Endothelial cell (in vitro differentiated cells): ENCODE measurements around the gene NOVA2. TPM values are rescaled to one million over a fixed set of nuclear protein-coding genes. Genes with fewer than 3 reads are reported as not detected.
A peak's percentile ranks its signal among the peaks of the same experiment; 100 is the strongest.

Source experiments
- DNase-seq: peaks from one replicate; pipeline ENCODE4 v3.0.0; 2021; ENCODE audit warnings: low spot score
- H3K27ac Mint-ChIP-seq: one replicate; pipeline ENCODE4 v1.8.0; 2021; ENCODE audit warnings: mixed read lengths, inconsistent platforms; ENCODE audit not compliant: unreplicated experiment
- H3K27me3 Mint-ChIP-seq: one replicate; pipeline ENCODE4 v1.8.0; 2021; ENCODE audit warnings: mild to moderate bottlenecking, moderate library complexity, mixed read lengths, inconsistent platforms; ENCODE audit not compliant: unreplicated experiment
- H3K36me3 Mint-ChIP-seq: one replicate; pipeline ENCODE4 v1.8.0; 2021; ENCODE audit warnings: mild to moderate bottlenecking, low read depth, mixed read lengths, inconsistent platforms; ENCODE audit not compliant: unreplicated experiment
- H3K4me1 Mint-ChIP-seq: one replicate; pipeline ENCODE4 v1.8.0; 2021; ENCODE audit warnings: mild to moderate bottlenecking, mixed read lengths, inconsistent platforms; ENCODE audit not compliant: unreplicated experiment
- H3K4me3 Mint-ChIP-seq: one replicate; pipeline ENCODE4 v1.8.0; 2021; ENCODE audit warnings: mild to moderate bottlenecking, mixed read lengths, inconsistent platforms; ENCODE audit not compliant: unreplicated experiment
- H3K9me3 Mint-ChIP-seq: one replicate; pipeline ENCODE4 v1.8.0; 2021; ENCODE audit warnings: mixed read lengths, inconsistent platforms; ENCODE audit not compliant: unreplicated experiment
- total RNA-seq: library from RNA; stranded (reverse); fragmentation: NEBNext Ultra II Directional; extraction: Animal tissue kit (Norgen Biotek cat#: 25700); gene quantifications from one replicate; pipeline ENCODE4 v1.2.1, GENCODE V29; 2021; ENCODE audit not compliant: unreplicated experiment
- TF ChIP-seq, protein P1 (sequence below): fragments of 200-600 bp; sonication (generic); IDR thresholded peaks from one replicate; pipeline ENCODE4 v1.5.0; 2021; ENCODE audit warnings: antibody characterized with exemption; ENCODE audit not compliant: unreplicated experiment

NOVA2 gene
- total RNA-seq, 1 donor from 2014 or later = 86.0 TPM

GRCh38 chr19:45901432-45901911 is 72.2 kb downstream of the NOVA2 start:
- Mint-ChIP-seq H3K36me3 (peaks cover 21% of the 10 kb centered on the region), H3K27me3 (peaks cover 10% of the 10 kb centered on the region), H3K4me3 (no peak overlapping the region), H3K4me1 (peaks cover 15% of the 10 kb centered on the region), H3K9me3 (no peaks in the 10 kb centered on the region), H3K27ac (no peak overlapping the region)
- no peak for DNase-seq
- TF ChIP-seq, protein P1, sequence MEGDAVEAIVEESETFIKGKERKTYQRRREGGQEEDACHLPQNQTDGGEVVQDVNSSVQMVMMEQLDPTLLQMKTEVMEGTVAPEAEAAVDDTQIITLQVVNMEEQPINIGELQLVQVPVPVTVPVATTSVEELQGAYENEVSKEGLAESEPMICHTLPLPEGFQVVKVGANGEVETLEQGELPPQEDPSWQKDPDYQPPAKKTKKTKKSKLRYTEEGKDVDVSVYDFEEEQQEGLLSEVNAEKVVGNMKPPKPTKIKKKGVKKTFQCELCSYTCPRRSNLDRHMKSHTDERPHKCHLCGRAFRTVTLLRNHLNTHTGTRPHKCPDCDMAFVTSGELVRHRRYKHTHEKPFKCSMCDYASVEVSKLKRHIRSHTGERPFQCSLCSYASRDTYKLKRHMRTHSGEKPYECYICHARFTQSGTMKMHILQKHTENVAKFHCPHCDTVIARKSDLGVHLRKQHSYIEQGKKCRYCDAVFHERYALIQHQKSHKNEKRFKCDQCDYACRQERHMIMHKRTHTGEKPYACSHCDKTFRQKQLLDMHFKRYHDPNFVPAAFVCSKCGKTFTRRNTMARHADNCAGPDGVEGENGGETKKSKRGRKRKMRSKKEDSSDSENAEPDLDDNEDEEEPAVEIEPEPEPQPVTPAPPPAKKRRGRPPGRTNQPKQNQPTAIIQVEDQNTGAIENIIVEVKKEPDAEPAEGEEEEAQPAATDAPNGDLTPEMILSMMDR = no peak

GRCh38 chr19:45900738-45901431 is 72.8 kb downstream of the NOVA2 start:
- Mint-ChIP-seq H3K4me1 (peaks cover 12% of the 10 kb centered on the region), H3K4me3 (peak overlapping the region; percentile 32), H3K9me3 (no peaks in the 10 kb centered on the region), H3K27me3 (peaks cover 10% of the 10 kb centered on the region), H3K27ac (no peak overlapping the region), H3K36me3 (peaks cover 21% of the 10 kb centered on the region)
- TF ChIP-seq, protein P1 = no peak
- DNase-seq = no peak

- Mint-ChIP-seq H3K27ac (peak overlapping the region; percentile 22), H3K36me3 (peaks cover 27% of the 10 kb centered on the region), H3K9me3 (no peaks in the 10 kb centered on the region), H3K4me3 (peak overlapping the region; percentile 54), H3K27me3 (peaks cover 10% of the 10 kb centered on the region), H3K4me1 (peaks cover 12% of the 10 kb centered on the region)
- TF ChIP-seq, protein P1 = no peak
- no peak for DNase-seq
Measured at GRCh38 chr19:45899919-45900589, 73.6 kb downstream of the NOVA2 start.

- Mint-ChIP-seq H3K27me3 (peaks cover 10% of the 10 kb centered on the region), H3K36me3 (peaks cover 31% of the 10 kb centered on the region), H3K4me3 (no peak overlapping the region), H3K4me1 (peaks cover 12% of the 10 kb centered on the region), H3K9me3 (no peaks in the 10 kb centered on the region), H3K27ac (no peak overlapping the region)
- no peak for DNase-seq
- TF ChIP-seq, protein P1 = no peak
Measured at GRCh38 chr19:45899253-45899652, 74.4 kb downstream of the NOVA2 start.
